NCI-H2107 treated with DMSO at 0.1 percent for 48 hours (cell line): ENCODE results near the gene IFT43.
"Not testable (repeated sequence)": the region's sequence is repeated elsewhere in the genome, so short reads cannot be mapped to it uniquely, and the experiment has no call there.

Source experiments
- DNase-seq: peaks from one replicate; lab custom pipeline; 2025; ENCODE audit not compliant: unreplicated experiment; lab: John Stamatoyannopoulos, UW

The IFT43 gene

DNA sequence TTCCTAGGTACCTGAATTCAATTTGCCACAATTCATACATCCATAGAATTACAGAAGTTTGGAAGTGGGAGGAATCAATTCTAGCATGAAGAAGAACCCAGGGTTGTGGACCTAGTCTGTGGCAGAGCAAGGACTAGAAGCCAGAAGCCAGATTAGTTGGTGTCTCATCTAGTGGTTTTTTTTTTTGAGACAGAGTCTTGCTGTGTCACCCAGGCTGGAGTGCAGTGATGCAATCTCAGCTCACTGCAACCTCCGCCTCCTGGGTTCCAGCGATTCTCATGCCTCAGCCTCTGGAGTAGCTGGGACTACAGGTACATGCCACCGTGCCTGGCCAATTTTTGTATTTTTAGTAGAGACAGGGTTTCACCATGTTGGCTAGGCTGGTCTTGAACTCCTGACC is 24.1 kb downstream of the IFT43 start:
- not testable (repeated sequence) for DNase-seq

DNA sequence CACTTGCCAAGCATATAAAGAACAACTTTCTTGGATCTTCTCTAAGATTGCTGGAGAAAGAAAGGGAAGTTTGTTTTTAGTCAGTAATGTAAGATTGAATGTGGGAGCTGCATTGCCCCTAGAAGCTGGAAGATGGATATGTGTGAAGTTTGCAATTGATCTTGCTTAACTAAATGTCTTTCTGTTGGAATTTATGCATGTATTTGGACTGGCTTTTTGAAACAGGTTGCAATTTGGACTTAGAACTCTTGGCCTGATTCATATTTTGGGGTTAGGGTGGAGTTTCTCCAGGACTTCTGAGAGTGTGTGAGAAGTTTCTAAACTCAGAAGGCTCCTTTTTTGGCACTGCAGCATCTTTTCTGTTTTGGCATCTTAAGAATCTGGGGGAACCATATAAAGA is 26.4 kb downstream of the IFT43 start:
- no peak for DNase-seq

DNA sequence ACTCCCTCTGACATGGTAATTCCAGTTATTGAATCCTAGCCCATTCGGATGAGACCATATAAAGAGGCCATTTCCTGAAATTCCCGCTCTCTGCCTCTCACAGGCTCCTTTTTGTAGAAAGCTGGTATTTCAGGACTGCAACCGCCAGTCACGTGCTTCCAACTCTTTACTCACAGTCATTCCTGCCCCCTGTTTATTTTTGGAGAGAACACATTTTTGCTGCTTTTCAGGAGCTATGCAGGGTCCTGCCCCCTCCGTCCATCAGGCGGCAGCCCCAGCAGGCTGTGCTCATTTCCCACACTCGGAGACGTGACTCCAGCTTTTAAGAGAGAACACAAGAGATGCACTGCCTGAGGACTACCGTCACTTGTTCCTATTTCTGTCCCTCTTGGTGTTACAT is 26.8 kb downstream of the IFT43 start:
- no peak for DNase-seq

DNA sequence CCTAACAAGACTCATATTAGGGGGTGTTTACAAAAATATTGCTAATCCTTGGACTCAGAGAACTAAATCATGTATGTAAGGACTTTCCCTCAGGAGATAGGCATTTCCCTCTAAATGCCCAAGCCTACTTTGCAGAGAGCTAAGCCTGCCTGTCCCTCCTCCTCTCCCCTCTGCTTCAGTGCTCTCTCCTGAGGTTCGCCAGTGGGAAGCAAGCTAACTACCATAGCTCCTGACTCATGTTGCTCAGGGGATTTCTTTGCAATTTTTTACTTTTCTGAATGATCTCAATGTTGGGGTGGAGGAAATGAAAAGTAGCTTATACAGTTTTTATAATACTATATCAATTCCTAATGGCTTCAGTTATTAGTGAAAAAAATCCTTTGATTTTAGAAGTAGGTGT is 29.6 kb downstream of the IFT43 start:
- DNase-seq, result no peak

DNA sequence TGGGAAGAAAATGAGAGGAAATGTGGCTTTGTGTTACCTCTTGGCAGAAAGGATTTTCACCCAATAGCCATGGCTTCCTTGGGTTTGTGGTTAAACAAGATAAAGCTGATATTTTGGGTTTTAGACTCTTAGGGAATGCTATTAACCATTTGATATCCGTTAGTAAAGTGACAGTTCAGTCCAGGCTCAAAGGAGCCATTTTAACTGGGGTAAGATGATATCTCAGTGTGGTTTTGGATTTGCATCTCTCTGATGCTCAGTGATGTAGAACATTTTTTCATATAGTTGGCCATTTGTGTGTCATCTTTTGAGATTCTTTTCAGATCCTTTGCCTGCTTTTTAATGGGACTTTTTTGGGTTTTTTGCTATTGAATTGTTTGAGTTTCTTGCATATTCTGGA is 30.1 kb downstream of the IFT43 start:
- DNase-seq, result peak; percentile 21

DNA sequence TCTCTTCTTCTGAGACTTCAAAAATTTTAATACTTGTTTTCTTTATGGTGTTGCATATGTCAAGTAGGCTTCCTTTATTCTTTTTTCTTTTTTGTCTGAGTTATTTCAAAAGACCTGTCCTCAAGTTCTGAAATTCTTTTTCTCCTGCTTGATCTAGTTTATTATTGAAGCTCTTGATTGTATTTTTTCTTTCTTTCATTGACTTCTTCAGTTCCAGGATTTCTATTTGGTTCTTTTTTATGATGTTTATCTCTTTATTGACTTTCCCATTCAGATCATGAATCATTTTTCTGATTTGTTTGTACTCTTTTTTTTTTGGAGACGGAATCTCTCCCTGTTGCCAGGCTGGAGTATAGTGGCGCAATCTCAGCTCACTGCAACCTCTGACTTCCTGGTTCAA is 34.1 kb downstream of the IFT43 start:
- no peak for DNase-seq

DNA sequence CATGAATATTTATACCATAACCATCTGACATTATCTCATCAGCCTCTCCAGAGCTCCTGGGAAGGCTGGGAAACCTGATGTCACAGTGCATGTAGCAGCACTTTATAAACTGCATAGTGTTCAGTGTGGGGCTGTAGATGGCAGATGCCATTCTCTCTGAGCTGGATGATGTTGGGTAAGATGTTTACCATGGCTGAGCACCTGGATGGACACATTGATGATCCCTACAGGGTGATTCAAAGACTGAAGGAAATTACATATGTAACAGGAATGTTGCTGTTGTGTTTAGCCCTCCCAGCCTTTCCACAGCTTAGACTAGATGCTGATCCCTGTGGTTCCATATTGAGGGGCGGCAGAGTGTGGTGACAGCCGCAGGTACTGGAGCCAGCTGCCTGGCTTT is 37.4 kb downstream of the IFT43 start:
- DNase-seq, result no peak

DNA sequence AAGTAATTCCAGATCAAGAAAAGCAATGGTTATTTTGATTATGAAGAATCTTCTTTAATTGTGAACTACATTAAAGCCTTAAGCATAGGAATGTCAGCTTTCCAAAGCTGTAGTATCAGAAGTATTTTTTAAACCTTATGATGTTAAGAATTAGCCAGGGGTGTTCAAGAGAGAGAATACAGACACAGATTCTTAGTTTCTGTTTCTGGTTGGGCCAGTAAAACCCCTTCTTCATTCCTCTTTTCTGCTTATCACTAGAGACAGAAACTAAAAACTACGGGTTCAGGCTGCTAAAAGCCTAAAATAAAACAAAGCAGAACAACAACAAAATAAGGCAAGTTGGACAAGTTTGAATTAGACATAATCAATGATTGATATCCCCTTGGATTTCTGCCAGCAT is 38.2 kb downstream of the IFT43 start:
- DNase-seq, result no peak

DNA sequence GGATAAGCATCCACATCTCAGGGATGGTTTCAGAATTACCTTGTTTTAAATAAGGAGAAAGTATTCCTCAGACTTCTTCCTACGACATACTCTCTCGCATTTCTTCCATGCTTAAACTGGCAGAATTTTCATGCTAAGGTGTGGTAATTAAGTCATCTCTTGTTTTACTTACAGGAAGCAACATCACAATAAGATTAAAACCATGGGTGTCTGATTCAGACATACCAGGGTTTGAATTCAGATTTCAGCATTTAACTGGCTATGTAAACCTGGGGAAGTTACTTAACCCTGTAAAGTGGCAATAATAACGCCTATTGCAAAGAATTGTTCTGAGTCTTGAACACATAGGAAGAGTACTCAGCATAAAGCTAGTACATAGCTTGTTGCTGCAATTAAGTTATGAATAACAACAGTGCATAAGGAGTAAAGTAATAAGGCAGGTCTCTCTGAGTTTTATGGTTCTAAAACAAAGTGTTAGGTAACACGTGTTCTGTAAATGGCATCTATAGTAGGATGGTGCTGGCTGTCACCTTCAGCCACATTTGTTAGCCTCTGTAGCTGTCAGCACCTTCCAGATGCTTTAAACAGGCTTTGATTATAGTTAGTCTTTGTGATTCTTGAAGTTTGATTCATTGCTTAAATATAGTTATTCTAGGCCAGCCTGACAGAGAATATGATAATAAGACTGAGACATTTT is 38.8 kb downstream of the IFT43 start:
- DNase-seq, result no peak

DNA sequence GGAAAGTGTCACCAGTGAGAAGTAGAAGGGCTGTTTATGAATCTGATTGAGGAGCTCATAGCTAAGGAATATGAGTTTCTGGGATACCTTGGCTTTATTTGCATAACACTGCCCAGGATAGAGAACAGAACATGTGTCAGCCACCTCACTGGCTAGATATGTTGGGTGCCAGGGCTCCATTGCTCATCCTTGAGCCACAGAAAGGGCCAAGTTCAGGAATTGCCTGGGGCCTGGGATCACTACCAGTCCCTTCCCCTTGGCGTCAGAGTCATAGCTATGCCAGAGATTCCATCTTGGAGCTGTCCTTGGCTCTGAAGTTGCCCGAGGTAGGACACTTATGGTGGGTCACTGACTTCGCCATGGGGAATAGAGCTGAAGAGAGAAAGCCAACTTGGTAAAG is 49.0 kb downstream of the IFT43 start:
- DNase-seq, result no peak

DNA sequence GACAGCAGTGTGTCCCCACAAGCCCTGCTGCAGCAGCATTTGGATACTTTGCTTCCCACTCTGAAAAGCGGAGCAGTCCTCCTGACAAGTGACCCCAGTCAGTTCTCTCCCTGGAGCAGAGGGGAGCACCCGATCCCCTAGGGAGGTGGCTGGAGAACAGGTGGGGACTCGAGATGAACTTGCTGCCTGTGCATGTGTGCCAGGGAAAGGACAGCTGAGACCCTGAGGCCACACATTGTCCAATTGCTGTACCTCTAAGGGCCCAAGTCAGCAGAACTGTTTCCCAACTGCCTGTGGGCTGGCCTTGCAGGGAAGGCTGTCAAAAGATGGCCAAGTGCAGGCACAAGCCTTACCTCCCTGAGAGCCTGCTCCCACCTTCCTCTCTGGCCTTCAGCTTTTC is 55.1 kb downstream of the IFT43 start:
- no peak for DNase-seq

DNA sequence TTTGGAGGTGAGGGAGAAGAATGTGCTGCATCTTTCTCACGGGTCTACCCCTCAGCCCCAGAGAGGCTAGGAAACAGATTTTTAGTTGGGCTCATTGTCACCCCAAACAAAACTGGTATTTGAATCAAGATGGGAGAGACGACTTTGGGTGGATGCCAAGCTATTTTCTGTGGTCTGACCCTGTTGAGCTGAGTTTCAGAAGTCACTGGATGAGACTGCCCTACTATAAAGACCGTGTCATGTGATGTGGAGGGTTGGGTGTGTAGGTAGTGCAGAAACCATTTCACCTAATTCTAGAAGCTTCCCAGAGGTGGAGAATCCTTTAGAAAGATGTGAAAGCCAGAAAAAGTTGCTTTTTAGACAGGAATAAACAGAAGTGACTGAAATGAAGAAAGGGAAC is 60.2 kb downstream of the IFT43 start:
- DNase-seq, result no peak

DNA sequence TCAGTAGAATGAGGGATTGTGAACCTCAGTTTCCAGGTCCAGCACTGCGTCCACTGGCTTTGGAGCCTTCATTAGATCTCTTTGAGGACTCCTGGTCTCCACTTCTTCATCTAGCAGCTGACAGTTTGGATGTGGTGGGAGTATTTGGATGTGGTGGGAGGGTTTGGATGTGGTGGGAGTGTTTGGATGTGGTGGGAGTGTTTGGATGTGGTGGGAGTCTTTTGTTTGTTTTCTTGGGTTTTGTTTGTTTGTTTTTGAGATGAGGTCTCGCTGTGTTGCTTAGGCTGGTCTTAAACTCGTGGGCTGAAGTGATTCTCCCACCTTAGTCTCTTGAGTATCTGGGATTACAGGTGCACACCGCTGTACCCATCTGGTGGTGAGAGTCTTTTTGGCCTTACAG is 64.7 kb downstream of the IFT43 start:
- no peak for DNase-seq

DNA sequence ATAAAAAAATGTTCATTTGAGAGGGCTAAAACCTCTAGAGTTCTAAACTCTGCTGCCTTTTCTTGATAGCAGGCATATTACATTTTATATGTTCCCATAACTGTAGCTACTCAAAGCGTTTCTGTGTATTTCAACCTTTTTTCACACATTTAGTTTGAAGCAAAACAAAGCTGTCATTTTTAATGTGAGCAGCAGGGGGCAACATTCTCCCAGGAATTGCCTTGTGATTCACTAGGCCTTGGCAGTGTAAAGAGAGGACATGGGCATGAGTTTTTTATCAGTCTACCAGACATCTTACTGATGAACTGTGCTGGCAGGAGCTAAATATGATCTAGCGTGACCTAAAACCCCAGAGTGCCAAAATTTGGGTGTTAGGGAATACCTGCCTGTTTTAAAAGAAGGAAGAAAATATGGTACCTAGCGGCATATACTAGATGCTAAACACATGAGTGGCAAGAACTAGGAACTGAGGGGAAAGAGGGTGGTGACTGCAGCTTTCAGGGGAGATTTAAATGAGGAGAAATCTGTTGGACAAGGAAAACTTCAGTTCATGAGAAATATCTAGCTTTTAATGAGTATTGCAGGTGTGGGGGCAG is 65.3 kb downstream of the IFT43 start:
- DNase-seq, result peak; percentile 64

DNA sequence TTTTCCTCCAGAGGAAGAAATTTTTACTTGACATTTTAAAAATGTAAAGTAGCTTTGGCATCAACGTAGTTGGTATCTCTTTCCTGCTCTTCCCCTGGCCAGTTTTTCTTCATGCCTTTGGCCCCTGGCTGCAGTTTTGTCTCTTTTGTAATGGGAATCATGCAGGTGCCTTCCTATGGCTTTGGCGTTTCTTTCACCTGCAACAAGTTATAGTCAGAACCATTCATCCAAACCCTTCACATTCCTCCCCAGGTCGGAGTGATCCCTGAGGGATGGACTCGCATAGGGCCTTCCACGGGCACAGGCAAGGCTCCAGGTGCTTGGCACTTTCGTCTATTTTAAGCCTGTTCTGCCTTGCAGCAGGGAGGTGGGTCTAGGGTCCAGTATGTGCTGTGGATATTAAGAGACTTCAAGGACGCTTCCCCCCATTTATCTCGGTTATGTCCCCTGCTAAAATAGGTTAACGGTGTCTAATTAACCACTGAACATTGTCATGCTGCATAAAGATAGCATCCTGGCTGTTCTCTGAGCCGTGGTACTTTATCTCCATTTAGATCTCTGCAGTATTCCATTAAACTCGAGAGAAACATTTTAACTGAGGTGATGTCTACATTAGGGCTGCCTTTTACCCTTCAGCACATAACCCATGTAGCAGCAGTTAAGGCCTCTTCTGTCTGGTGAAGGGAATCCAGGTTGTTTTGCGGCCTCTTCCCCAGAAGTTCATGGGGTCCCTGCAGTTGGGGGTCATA is 66.3 kb downstream of the IFT43 start:
- DNase-seq, result no peak

DNA sequence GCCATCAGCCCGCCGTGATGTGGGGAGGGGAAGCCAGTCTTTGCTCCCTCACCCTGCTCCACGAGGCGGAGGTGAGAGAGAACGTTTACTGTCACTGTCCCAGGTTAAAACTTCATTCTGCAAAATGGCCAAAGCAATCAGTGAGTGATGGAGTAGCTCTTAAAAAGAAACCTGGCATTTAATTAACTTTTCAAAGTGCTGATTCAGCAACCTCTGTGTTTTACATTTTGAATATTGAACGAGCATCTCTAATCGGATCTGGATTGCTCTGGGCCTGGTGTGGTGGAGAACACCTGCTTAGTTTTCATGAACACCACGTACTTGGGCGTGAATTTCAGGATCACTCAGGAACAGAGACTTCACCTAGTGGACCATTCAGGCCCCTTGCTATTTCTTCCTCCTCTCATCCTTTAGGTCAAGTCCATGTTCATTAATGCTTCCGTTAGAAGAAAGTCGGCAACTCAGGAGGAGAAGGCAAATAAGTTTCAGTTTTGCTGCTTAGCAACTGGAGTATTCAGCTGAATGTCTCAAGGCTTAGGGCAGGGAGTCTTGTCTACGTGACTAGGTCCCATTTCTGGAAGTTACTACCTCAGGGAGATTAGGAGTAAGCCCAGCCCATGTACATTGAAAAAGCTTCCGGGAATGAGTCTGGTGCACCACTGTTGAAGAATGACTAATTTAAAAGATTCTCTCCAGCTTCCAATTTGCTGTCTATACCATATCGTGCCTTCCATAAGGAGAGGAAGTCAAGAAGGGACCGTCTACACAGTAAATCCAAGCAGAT is 68.2 kb downstream of the IFT43 start:
- no peak for DNase-seq

DNA sequence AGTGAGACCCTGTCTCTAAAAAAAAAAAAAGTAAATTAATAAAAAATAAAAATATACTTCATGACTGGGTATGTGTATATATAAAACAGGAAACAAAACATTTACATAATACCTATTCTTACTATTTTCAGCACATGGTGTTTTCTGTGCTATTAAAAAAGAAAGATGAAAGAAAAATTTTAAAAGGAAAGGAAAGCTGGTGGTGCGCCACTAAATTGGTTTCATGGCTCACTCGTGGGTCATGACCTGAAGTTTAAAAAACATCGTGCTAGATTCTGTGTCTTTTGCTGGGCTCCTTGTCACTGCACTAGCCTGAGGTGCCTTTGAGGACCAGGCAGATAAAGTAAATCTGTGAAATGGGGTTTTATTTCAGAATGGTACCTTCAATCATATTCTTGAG is 69.8 kb downstream of the IFT43 start:
- DNase-seq, result no peak

DNA sequence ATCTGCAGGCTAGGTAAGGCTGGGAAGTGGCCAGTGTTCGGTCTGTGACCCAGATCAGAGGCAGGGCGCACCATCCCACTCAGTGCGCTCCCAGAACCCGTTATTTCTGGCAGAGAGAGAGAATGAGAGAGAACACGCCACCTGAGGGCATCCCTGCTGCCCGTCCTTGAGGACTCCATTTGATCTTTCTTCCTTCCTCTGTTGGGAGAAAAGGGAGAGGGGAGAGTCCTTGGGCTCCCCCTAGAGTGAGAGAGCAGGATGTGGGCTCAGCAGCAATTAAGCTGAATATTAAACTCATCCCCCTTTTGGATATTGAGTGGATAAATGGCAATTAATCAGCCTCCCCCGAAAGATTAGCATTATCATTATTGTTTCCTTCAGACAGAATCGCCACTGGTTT is 70.6 kb downstream of the IFT43 start:
- no peak for DNase-seq

DNA sequence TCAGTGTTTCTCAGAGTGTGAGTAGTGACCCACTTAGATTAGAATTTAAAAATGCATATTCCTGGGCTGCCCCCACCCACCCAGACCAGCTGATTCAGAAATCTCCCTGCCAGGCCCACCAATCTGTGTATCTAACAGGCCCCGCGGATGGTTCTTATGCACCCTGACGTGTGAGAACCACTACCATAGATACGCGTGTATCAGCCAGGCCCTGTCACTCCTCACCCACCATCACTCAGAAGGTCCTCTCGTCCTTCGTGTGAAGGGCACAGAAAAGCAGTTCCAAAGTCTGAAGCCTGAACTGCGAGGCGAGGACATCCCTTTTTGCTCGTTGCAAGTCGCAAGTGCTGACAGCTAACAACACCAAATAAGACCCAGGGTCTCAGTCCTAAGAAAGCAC is 72.4 kb downstream of the IFT43 start:
- DNase-seq, result no peak

DNA sequence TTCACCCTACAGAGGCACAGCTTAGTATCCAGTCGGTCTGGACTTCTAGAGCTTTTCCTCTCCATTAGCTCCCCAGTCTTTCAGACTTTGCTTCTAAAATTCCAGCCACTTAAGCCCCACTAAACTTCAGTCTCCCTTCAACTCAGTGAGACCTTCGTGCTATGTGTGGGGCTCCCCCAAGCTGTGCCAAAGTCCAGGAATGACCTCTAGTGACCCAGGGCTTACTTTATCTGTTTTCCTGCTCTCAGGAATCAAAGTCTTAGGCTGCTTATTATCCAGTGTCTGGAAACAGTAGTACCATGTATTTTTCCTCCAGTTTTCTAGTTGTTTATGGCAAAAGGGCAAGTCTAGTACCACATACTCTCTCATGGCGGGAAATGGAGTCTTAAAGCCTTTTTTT is 77.8 kb downstream of the IFT43 start:
- no peak for DNase-seq

DNA sequence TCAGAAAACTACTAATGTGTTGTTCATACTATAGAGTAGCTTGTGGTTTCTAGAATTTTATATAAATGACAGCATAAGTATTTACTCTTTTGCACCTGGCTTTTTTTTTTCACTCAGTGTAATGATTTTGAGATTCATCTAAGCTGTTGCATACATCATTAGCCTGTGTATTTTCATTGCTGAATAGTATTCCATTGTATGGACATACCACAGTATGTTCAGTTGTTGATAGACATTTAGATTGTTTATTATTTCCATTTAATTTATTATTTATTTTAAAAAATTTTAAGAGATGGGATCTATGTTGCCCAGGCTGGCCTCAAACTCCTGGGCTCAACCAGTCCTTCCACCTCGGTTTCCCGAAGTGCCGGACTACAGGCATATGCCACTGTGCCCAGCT is 80.0 kb downstream of the IFT43 start:
- DNase-seq, result no peak

DNA sequence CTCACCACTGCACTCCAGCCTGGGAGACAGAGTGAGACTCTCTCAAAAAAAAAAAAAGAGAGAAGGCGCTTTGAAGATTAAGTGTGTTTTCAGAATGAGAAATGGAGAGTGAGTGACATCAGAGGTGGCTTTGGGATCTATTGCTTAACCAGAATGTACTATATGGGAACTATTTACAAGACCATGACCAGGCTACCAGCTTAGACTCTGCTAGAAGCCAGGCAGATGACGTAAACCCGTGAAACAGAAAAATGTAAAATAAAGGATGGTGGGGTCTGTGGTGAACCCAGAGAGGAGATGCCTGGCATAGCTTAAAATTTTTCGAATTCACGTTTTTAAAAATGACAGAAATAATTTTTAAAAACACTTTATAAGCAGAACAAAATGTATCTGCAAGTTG is 82.0 kb downstream of the IFT43 start:
- DNase-seq, result no peak
